GM19240 (cell line): ENCODE results near the gene WDR74.
"Not testable (repeated sequence)": the region's sequence is repeated elsewhere in the genome, so short reads cannot be mapped to it uniquely, and the experiment has no call there.

Source experiments
- DNase-seq: peaks from one replicate; pipeline ENCODE4 v3.0.0; 2011; ENCODE audit warnings: low spot score; ENCODE audit not compliant: insufficient read length

The WDR74 gene

DNA sequence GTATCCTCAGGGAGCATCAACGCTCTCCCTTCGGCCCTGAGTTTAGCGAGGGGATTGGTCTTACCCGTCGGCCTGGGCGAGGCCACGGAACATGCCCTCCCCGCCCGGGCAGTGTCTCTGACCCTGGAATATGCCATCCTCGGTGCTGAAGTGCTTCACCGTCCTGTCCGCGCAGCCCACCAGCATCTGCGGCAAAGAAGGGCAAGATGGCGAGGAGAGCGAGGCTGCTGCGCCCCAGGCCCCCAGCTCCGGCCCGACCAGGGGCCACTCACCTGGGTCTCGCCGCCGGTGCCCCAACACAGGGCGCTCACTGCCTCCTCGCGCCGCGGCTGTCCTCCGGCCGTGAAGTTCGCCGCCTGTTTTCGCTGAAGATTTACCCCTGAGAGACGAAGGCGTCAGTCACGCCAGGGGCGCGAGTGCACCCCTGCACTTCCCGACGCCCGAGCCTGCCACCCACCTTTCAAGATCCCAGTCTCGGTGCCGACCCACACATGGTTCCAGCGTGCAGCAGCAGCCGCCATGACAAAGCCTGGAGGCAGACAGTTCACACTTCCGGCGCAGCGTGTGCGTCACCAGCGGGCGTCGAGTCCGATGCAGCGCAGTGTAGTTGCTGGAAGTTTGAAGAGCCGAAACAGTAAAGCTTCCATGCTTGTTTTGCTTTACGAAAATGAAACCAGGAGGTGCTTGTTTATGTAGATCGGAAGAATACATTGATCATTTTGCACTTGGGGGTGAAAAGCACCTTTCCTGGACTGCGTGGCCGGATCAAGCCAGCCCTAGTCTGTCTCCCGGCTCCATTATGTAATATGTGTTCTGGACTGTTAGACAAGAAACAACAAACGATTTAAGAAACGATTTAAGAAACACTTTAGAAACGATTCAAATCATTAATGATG lies at the start of gene WDR74:
Gene WDR74 (minus strand): TSS at position 541 of the 896 bp plus-strand sequence. CDS start 20 bp downstream, at position 521.
- DNase-seq = peak; percentile 43

- DNase-seq = no peak
These were observed 49.7 kb upstream of the WDR74 start for GRCh38 chr11:62889126-62889483.

- DNase-seq = no peak
These were observed 49.0 kb upstream of the WDR74 start for GRCh38 chr11:62888406-62888805.

- DNase-seq = no peak
These were observed 45.9 kb upstream of the WDR74 start for GRCh38 chr11:62885137-62885750.

DNA sequence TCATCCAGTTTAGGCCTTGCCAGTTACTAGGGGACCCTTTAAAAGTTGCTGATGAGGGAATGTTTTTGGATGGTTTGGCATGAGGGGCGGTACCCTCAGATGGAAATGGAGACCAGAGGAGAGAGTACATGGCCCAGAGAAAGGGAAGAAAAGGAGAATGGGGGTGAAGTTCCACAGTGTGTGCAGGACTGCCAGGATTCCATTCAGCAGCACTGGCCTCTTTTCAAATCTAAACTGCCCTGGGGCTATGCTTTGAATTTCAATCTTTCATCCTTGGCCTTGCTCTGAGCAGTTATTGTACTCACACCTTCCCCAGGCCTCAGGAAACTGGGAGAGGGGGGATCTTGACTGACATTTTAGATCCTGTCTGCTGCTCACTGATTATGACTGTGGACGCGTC lies 44.3 kb upstream of the WDR74 start:
- DNase-seq = no peak

DNA sequence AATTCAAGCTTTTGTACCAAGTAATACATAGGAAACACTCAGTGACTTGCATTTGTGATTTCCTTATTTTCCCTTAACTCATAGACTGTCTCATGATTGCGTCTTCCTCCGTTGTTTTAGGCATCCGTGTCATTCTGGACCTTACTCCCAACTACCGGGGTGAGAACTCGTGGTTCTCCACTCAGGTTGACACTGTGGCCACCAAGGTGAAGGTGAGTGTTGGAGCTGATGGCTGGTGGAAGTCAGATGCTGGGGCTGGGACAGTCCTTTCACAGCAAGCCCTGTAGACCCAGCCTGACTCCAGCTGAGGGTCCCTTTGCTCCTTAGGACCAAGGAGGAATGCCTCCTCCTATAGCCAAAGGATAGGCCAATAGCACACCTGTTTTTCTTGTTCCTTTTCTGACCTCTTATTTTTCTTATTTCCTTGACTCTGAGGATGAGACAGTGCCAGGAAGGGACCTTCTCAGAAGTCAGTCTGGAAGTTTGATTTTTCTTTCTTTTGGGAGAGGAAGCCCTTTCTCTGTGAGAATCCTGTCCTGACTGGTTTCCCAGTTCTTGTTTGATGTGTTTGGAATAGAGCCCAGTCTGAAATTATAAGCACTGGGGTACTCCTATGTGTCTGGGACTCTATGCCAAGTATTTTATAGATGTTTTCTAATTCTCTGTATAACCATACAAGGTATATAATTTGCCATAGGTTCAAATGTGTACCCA lies 43.6 kb upstream of the WDR74 start:
- no peak for DNase-seq

DNA sequence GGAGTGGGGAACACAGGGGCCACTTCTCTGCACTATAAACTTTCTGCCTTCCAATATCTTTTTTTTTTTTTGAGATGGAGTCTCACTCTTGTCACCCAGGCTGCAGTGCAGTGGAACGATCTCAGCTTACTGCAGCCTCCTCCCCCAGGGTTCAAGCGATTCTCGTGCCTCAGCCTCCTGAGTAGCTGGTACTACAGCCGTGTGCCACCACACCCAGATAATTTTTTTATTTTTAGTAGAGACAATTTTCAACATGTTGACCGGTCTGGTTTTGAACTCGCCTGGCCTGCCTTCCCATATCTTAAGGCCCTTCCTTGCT lies 43.0 kb upstream of the WDR74 start:
- no peak for DNase-seq

- peak; percentile 76 for DNase-seq
These were observed 42.4 kb upstream of the WDR74 start for GRCh38 chr11:62881579-62882430.

DNA sequence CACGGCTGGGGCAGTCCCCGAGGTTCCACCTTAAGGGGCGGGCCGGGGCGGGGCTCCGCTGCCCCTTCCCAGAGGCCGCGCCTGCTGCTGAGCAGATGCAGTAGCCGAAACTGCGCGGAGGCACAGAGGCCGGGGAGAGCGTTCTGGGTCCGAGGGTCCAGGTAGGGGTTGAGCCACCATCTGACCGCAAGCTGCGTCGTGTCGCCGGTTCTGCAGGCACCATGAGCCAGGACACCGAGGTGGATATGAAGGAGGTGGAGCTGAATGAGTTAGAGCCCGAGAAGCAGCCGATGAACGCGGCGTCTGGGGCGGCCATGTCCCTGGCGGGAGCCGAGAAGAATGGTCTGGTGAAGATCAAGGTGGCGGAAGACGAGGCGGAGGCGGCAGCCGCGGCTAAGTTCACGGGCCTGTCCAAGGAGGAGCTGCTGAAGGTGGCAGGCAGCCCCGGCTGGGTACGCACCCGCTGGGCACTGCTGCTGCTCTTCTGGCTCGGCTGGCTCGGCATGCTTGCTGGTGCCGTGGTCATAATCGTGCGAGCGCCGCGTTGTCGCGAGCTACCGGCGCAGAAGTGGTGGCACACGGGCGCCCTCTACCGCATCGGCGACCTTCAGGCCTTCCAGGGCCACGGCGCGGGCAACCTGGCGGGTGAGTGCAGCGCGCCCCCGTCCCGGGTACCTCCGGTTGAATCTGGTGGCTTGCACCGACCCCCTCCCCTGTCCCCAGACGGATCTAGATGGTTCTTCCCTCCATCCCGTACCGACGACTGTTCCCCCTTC lies 41.6 kb upstream of the WDR74 start, which contains the start of gene SLC3A2:
Gene SLC3A2 (plus strand): TSS at position 94 of the 776 bp plus-strand sequence. CDS start 128 bp downstream, at position 222.
- DNase-seq = peak; percentile 79

GRCh38 chr11:62880231-62880802 lies 40.9 kb upstream of the WDR74 start:
- no peak for DNase-seq

- no peak for DNase-seq
These were observed 40.0 kb upstream of the WDR74 start for GRCh38 chr11:62879235-62879978.

- DNase-seq = no peak
These were observed 37.3 kb upstream of the WDR74 start for GRCh38 chr11:62876712-62877111.

DNA sequence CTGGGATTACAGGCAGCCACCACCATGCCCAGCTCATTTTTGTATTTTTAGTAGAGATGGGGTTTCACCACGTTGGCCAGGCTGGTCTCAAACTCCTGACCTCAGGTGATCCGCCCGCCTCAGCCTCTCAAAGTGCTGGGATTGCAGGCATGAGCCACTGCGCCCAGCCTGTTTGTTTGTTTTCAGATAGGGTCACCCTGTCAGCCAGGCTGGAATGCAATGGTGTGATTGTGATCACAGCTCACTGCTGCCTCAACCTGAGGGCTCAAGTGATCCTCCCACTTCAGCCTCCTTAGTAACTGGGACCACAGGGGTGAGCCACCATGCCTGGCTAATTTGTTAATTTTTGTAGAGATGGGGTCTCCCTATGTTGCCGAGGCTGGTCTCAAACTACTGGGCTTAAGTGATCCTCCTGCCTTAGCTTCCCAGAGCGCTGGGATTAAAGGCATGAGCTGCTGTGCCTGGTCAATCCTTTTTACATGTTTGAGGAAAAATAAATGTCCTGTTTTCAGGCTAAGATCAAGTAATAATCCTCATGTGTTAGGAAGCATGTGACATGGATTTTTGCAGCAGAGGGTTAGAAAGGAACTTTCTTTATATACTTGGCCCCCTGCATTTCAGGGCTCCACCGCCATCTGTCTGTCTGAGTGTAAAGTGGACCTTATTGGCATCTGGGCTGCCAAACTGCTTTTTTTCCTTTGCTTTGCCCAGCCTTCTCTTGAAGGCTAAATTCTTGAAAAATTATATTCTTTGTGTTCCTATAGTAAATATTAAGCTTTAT lies 36.5 kb upstream of the WDR74 start:
- DNase-seq = no peak

DNA sequence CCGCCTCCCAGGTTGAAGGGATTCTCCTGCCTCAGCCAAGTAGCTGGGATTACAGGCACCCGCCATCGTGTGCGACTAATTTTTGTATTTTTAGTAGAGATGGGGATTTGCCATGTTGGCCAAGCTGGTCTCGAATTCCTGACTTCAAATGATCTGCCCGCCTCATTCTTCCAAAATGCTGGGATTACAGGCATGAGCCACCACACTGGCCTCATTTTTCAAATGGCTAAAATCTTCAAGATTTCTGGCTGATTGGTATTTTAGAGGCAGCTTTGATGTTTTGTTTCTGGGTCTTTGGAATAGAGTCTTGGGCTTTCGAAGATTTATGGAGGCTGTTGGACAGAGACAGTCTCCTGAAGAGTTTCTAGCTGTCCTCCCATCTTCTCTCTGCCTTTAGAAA lies 35.5 kb upstream of the WDR74 start:
- DNase-seq = no peak

GRCh38 chr11:62865635-62866034 lies 26.2 kb upstream of the WDR74 start:
- DNase-seq = no peak

- DNase-seq = no peak
These were observed 24.4 kb upstream of the WDR74 start for GRCh38 chr11:62863687-62864335.

DNA sequence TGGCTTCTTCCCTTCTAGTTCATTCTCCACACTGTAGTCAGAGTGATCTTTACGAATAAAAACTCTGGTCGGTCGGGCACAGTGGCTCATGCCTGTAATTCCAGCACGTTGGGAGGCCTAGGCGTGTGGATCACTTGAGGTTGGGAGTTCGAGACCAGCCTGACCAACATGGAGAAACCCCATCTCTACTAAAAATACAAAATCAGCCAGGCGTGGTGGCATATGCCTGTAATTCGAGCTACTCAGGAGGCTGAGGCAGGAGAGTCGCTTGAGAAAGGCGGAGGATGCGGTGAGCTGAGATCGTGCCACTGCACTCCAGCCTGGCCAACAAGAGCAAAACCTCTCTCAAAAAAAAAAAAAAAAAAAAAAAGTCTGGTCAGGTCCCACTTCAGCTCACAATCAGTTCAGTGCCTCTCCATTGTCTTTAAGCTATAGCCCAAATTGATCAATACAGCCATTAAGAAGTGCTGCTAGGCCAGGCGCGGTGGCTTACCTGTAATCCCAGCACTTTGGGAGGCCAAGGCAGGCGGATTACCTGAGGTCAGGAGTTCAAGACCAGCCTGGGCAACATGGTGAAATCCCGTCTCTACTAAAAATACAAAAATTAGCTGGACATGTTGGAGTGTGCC lies 22.3 kb upstream of the WDR74 start:
- not testable (repeated sequence) for DNase-seq
